ENCODE measurements around the gene LIPE.
A peak's percentile ranks its signal among the peaks of the same experiment; 100 is the strongest.

Gene LIPE

GRCh38 chr19:42421101-42421500 lies 6.1 kb downstream of the LIPE start:
- intact Hi-C loops (cut with DNase I): no loop called here
- no peak for DNase-seq

- DNase-seq: peak in 4 of 10 donors; percentile 16 to 91 (median 46)
- intact Hi-C loops (cut with DNase I): no loop called here
These were observed 7.1 kb downstream of the LIPE start for GRCh38 chr19:42420055-42420544.

GRCh38 chr19:42419309-42419708 lies 7.9 kb downstream of the LIPE start:
- intact Hi-C loops (cut with DNase I): no loop called here
- DNase-seq: peak in 2 of 10 donors; percentile 71 to 83

GRCh38 chr19:42412661-42413076 lies 14.5 kb downstream of the LIPE start:
- intact Hi-C loops (cut with DNase I): no loop called here
- DNase-seq: peak; percentile 44 to 97 (median 80)

GRCh38 chr19:42412227-42412626 lies 15.0 kb downstream of the LIPE start:
- peak; percentile 59 to 97 (median 80) for DNase-seq
- intact Hi-C loops (cut with DNase I): no loop called here

- DNase-seq: peak in 2 of 10 donors; percentile 46 to 73
- intact Hi-C loops (cut with DNase I): no loop called here
These were observed 15.5 kb downstream of the LIPE start for GRCh38 chr19:42411581-42412178.

- intact Hi-C loops (cut with DNase I): no loop called here
- DNase-seq: peak in 2 of 10 donors; percentile 74 to 75
These were observed 16.8 kb downstream of the LIPE start for GRCh38 chr19:42410371-42410770.

GRCh38 chr19:42409477-42409876 lies 17.7 kb downstream of the LIPE start:
- peak in 3 of 10 donors; percentile 45 to 86 (median 80) for DNase-seq
- intact Hi-C loops (cut with DNase I): no loop called here

- intact Hi-C loops (cut with DNase I): no loop called here
- no peak for DNase-seq
These were observed 19.4 kb downstream of the LIPE start for GRCh38 chr19:42407816-42408175.

- intact Hi-C loops (cut with DNase I): no loop called here
- DNase-seq: peak in 2 of 10 donors; percentile 66 to 69
These were observed 19.9 kb downstream of the LIPE start for GRCh38 chr19:42407085-42407815.

GRCh38 chr19:42406111-42406510 lies 21.1 kb downstream of the LIPE start:
- intact Hi-C loops (cut with DNase I): no loop called here
- DNase-seq: peak in 1 of 10 donors; percentile 62

- no peak for DNase-seq
- intact Hi-C loops (cut with DNase I): no loop called here
These were observed 23.6 kb downstream of the LIPE start for GRCh38 chr19:42403586-42403985.

GRCh38 chr19:42402376-42403116 lies 24.6 kb downstream of the LIPE start:
- DNase-seq: peak in 1 of 10 donors; percentile 86

GRCh38 chr19:42401365-42402303 lies 25.6 kb downstream of the LIPE start:
- peak; percentile 58 to 96 (median 81) for DNase-seq
- intact Hi-C loops (cut with DNase I): no loop called here

More at GRCh38 chr19:42402376-42403116, 24.6 kb downstream of the LIPE start:
- intact Hi-C loops (cut with DNase I): no loop called here

GRCh38 chr19:42400404-42400803 lies 26.8 kb downstream of the LIPE start:
- intact Hi-C loops (cut with DNase I): no loop called here
- no peak for DNase-seq

GRCh38 chr19:42397263-42398166 lies 29.7 kb downstream of the LIPE start:
- DNase-seq: no peak
- intact Hi-C loops (cut with DNase I): loop anchor here (5.0 kb wide), 1 partner anchor 70 kb away; the partner anchor contains the start of gene MEGF8

- intact Hi-C loops (cut with DNase I): loop anchor here (5.0 kb wide), 1 partner anchor 69 kb away; the partner anchor contains the start of gene MEGF8
- peak; percentile 97 to 100 (median 99) for DNase-seq
These were observed 30.6 kb downstream of the LIPE start for GRCh38 chr19:42396381-42397262.

- DNase-seq: no peak
- intact Hi-C loops (cut with DNase I): loop anchor here (5.0 kb wide), 1 partner anchor 67 kb away; the partner anchor contains the start of gene MEGF8
These were observed 32.4 kb downstream of the LIPE start for GRCh38 chr19:42394751-42395150.

Data from posterior cingulate gyrus (tissue), 11 donors.